HG02840 (cell line): Measurements from ENCODE around the gene SULF2.

Experiments
- ATAC-seq: cut with Tn5 transposase; IDR thresholded peaks from one replicate; pipeline ENCODE4 v1.9.1; 2021; ENCODE audit warnings: mild to moderate bottlenecking, moderate library complexity, moderate number of reproducible peaks; ENCODE audit not compliant: unreplicated experiment, low FRiP score

SULF2 gene

DNA sequence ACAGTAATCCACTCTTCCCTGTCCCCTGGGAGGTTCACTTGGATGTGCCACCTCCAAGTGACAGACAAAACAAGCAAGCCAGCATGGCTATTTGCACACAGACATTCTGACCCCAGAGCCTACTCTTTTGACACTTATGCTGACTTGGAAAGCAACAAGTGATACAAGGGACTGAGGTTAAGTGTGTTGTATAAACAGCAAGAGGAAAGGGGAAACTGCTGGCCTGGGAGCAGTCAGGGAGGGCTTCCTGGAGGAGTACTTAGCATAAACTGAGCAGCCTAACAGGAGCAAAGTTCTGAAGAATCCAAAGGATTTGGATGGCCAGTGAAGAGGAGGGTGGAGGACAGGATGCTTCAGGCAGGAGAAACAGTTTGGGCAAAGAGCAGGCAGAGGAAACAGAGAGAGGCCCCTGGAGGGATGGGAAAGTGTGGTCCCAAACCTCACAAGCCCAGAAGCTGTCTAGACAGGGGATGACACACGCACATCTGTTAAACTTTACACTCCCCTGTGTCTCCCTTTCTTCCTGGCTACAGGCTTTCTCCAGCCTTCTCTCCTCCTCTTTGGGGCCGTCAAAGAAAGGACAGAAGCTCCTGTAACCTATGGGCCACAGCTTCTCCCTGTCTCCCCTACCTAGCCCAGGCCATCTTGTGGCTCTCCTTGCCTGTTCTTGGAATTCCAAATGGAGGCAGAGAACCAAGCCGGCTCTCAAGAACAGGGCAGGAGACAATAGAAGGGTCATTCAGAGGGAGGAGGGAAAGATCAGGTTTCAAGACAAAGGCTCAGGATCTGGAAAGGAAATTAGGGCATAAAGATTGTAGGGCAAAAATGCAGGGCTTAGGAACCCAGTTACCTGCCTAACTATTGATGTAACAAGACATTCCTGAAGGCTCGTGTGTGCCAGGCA lies 19.3 kb downstream of the SULF2 start:
- no peak for ATAC-seq

DNA sequence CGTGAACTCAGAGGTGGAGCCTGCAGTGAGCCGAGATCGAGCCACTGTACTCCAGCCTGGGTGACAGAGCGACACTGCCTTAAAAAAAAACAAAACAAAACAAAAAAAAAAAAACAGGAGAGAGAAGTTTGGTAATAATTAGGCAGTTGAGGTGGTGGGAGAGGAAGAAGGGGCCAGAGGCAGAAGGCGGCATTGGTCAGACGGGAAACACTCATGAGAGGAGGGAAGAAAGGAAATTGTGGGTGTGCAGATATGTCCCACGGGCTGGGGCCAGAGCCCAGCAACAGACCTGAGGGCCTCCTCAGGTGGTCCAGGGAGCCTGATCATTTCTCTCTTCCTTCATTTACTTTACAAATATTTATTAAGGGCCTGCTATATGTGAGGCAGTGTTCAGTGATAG lies 20.0 kb downstream of the SULF2 start:
- ATAC-seq = no peak

DNA sequence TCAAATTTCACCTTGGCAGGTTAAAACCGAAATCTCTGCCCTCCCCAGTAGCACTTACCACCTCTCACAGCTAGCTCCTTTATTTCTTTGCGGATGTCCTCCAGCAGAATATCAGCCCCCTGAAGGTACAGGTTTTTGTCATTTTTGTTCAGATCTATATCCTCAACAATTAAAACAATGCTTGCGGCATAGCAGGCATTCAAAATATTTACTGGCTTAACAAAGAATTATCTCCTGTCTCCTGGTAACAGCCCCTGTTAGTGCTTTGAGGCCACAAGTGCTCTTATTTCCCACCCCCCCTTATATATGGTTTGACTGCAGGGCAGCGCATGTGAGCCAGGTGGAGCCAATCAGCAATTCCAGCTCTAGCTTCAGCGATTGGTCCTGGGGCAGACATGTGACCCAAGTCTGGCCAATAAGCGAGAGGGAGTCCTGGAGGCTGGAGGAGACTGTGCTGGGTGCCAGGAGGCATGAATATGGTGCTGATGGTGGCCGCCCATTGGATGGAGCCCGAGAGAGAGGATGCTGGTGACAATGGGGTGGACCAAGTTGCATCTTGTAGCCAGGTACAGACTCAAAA lies 21.0 kb downstream of the SULF2 start:
- ATAC-seq = no peak

DNA sequence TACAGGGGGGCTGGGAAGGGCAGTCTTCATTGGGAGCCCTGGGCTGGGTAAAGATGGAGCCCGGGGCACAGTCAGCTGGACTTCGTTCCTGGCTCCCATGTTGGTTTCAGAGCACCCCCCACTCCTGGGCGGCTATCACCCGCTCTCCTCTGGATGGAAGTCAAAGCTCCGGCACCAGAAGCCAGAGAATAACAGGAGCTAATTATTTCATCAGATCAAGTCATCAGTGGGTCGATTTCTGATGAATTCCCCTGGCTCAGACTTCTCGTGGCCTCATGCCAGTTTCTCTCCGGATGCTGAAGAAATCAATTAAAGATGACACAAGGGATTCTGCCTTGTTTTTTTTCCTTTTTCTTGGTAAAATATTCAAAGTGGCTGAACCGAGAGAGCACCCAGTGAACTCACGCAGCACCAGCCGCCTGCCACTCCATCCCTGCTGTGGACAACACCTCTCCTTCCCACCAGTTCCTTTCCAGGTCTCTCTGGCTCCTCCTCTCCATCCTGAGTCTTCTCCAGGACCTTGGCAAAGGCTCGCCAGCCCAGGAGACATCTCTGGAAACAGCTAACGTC lies 22.5 kb downstream of the SULF2 start:
- no peak for ATAC-seq

DNA sequence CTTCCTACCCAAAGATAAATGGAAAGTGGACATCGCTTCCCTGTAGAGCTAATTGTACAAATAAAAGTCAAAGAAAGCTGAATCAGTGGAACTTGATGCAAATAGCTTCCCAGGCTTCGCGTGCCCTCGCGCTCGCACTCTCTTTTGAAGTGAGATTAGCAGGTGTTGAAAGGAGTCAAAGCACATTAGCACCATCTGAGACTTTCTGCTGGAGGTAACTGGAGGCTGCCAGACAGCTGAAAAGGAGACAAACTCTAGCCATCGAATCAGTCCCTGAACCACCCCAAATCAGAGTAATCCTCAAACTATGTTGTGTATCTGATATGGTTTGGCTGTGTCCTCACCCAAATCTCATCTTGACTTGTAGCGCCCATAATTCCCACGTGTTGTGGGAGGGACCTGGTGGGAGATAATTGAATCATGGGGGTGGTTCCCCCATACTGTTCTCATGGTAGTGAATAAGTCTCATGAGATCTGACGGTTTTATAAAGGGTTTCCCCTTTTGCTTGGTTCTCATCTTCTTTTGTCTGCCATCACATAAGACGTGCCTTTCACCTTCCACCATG lies 23.7 kb downstream of the SULF2 start:
- ATAC-seq = no peak

DNA sequence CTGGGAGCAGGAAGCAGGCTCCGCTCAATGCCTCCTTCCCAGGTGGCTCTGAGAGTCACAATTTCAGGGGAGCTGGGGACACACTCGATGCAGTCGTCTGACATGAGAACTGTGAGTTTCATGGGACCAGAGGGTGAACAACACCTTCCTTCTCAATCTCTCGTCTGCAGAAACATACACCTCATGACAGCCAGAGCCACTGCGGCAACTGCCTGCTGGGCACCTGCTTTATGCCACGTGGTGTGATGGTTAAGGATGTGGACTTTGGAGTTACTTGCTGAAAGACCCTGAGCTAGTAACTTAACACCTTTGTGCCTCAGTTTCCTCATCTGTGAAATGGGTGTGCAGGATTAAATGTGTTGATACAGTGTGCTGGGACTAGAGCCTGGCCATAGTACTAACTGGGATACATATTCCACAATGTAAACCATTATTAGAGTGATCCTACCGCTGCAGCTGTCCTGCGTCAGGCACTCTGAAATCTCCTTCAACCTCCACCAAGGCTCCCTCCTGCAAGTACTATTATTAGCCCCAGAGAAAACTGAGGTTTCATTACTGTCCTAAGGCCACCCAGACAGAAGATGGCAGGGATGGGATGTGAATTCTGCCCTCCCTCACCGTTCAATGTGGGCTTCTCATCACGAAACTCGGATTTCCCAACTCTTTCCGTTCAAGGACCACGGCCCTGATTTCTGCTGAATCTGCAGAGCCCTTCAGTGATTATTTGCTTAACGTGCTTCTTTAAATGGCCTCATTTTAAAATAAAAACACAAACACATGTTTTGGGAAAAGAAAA lies 24.4 kb downstream of the SULF2 start:
- no peak for ATAC-seq

DNA sequence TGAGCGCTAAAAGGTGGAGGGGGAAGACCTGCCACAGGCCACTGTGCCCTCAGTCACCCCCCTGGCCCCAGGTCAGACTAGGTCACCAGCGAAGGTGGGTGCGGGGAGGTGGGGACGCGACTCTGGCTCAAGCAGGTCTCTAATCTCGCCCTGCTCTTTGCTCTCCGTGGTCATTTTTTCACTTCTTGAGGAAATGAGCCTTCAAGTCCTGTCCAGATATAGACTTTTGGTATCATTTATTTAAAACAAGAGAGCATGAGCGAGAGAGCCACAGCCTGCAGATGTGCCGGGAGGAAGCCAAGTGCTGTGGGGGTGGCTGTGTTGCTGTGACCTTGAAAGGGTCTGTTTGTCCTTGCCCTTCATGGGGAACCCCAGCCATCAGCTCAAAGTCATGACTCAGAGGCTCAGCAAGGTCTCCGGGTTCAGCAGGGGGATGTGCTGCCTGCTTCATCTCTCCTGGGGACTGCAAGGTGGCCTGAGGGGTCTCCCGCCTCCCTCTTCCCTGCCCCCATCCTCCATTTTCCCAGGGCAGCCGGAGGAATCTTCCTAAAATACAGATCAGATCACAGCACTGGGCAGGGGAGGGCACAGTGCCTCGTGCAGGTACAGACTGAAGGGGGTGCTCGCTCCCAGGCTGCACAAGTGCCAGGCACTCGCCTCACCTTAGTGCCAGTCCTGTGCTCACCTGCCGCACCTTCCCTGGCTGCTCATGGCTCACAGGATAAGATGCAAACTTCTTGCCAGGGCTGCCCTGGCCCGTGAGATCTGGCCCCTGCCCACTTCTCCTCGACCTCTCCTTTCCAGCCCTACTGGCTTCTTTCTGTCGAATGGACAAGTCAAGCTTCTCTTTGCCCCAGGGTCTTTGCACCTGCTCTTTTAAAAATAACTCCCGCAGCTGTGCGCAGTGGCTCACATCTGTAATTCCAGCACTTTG lies 26.5 kb downstream of the SULF2 start:
- no peak for ATAC-seq

DNA sequence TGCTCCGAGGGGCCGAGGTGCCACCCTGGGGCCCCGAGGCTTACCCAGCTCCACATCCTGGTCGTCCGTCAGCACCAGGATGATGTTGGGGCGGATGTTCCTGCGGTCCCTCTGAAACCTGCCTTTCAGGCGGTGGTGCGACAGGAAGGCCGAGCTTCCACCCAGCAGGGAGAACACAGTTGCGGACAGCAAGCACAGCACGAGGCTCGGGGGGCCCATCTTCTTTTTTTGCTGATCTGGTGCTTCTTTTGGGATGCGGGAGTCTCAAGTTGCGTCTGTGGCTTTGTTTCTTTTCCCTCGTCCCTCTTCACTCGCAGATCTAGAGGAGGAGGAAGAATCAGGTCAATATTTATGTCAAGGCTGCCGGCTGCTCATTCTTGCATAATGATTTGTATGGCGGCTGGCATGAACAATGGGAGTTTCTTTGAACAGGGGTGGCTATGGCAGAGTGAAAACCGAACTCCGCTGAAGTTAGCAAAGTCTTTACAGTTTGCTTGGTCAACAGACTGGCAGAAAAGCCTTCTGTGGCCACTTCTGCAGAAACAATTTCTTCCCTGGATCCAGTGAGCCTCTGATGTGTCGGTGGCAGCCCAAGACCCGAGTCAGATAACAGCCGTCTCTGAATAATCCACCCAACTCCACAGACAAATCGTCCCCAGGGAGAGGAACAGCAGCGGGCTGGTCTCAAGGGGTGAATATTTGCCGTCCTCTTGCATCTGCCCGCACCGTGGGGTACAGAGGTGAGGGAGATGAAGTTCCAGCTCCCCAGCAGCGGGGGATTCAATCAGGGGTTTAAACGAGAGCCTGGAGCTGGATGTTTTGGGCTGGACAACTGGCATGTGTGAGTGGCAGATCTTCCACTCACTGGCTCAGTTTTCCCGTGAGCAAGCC lies 27.9 kb downstream of the SULF2 start:
- ATAC-seq = no peak

DNA sequence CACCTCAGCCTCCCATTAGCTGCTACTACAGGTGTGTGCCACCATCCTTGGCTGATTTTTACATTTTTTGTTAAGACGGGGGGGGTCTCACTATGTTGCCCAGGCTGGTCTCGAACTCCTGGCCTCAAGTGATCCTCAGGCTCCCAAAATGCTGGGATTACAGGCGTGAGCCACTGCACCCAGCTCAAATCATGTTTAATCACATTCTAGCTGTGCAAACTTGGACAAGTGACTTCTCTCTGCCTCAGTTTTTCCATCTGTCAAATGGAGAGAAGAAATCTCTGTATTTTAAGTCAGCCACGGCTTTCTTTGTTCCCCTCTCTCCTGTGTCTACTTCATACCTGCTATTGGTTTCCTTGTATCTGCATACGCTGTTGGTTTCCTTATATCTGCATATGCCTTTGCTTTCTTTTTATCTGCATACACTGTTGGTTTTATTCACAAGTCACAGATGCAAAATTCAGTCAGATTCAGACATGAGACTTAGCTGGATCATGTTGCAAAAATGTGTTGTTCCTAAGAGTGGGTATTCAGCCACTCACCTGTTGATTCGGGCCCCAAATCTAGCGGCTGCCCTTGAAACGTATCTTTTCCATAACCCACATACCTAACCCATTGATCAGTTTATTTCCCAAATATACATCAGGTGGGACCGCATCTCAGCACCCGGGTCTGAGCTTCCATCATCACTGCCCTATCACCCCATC lies 30.2 kb downstream of the SULF2 start:
- no peak for ATAC-seq

DNA sequence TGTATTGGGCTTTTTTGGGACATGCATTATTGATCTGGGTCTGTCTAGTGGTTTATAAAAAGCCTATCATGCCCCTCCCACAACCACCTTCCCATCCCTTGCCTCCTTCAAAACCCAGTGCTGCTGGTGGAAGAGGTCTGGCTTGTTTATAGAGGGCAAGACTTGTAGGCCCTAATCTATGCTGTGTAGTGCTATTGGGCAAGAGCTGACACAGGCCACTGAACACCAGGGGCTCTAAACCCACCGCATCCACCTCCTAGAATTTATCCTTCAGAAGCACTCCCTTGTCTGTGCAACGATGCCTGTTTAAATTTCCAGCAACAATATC lies 30.9 kb downstream of the SULF2 start:
- no peak for ATAC-seq

DNA sequence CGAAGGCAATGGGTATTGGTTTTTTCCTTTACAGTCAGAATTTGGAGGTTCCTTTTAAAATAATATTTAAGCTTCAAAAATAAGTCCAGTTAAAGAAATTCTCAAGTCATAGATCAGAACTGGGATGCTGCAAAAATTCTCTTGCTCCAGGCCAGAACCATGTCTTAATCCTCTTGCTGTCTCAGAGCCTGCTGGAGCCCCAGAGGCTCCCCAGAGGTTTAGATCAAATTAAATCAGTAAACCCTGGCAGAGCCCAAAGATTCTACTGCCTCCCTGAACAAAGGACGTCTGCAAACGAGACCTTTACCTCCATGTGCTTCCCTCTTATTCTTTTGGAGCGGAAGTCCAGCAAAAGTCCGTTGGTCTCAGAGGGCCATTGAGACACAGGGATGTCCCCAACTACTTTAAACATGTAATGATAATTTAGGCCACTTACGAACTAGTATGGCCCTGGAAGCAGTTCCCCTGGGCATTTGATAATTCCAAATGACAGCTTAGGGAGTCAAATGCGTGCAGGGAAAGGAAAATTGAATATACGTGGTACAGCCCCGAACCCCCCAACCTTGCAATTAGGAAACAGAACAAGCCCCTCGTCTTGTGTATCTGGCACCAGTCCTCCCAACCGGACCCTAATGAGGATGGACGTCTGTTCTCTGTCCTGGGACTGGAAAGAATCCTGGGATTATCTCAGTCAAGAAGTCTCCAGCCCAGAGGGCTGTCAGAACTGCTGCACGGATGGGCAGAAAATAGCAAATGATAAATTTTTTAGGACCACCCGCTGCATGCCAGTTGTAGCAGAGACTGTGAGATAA lies 31.5 kb downstream of the SULF2 start:
- ATAC-seq = no peak

DNA sequence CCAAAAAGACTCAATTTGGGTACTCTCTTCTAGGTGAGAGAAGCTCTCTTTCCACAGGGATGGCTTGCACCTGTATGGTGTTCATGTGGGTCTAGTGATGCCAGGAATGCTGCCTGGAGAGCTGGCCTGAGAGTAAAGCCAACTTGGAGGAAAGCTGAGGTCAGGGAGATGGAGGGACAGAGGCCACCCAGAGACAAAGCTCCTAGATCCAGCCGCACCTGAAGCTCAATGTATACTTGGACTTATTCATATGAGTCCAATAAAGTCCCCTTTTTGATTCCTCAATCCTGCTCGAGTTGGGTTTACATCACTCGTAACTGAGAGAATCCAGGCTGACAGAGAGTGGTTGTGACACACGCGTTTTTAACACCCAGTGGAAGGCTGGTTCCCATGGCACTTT lies 33.8 kb downstream of the SULF2 start:
- ATAC-seq = no peak

DNA sequence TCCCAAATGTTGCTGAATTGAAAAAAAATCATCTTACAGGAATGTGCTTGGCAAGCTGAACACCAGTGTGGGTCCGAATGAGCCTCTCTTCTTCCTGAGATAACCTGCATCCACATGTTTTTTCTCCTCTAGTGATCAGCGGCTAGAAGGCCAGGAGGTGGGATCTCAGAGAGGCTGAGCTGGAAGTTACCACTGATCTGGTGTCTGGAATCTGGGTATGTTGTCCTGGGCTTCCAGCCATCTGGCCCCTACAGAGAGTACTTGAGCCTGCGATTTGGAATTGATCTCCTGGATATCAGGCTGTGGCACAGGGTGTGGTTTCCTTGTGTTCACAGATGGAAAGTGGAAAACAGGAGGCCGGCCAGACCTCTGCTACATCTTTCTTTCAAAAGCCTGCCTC lies 35.9 kb downstream of the SULF2 start:
- no peak for ATAC-seq

DNA sequence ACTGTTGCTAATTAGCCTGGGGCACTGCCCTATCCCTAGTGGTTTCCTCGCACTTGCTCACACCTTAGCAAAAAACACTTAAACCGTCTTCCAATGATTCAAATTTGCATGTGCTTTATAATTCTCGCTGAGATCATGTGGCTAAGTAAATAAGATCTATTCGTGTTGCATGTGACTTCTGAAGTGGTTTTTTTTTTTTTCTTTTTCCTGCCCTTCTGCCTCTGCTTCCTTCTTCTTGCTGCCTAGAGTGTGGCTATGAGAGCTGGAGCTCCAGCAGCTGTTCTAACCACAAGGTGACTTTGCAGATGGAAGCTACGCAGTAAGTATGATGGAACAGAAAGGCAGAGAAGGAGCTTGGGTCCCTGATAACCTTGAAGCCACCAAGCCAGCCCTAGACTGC lies 36.5 kb downstream of the SULF2 start:
- ATAC-seq = no peak

DNA sequence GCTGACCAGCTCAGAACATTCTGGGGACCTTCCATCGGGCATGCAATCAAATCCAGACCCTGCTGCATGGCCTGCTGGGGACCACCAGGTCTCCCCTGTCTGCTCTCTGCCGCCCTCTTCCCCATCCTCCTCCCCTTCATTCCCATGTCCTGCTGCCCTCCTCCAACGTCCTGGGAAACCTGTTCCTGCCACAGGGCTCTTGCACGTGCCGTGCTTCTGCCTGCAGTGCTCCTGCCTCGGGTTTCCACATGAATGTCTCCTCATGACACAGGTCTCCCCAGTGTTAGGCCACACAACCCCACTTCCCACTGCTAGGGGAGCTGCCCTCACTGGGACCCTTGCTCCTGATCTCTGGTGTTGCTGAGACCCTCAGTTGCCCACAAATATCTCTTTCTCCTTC lies 37.2 kb downstream of the SULF2 start:
- ATAC-seq = no peak

DNA sequence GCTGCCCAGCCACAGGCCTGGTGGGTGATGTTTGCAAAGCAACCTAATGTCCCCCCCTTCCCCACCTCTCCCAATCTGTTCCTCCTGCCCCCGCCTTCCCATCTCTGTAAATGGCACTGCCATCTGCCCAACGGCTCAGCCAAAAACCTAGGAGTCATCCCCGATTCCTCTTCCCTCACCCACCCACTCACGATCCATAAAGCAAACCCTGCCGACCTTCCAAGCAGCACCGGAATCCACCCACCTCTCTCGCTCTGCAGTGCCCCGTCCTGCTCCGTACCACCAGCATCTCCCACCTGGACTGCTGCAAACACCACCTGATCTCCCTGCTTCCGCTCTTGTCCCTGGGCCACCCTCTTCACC lies 37.6 kb downstream of the SULF2 start:
- no peak for ATAC-seq

DNA sequence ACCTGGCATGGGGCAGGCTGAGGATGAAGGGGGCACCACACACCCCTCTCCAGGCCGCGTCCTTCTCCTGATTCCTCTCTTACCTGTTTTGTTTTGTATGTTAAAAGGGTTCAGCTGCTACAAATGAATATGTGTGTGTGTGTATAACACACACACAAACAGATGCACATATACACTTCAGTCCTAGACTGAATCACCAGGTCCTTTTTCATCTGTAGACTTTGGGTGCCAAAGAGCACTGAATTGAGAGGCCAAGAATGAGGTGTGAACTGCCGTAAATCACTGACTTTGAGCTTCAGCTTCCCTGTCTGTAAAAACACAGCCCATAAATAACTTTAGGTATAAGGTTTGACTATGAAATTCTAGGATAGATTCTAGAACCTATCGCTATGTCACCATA lies 40.5 kb downstream of the SULF2 start:
- no peak for ATAC-seq
